A673 (cell line): ENCODE data around the gene HJV. TPM values are rescaled to one million over a fixed set of nuclear protein-coding genes. Genes with fewer than 3 reads are reported as not detected.
"Not testable (repeated sequence)": the region's sequence is repeated elsewhere in the genome, so short reads cannot be mapped to it uniquely, and the experiment has no call there.

Experiments
- Bru-seq: library from RNA; stranded (reverse); fragments of 400-500 nt; gene quantifications from one replicate; lab custom pipeline; 2021; lab: Mats Ljungman, UMichigan
- BruChase-seq, 2 experiments: library from RNA; stranded (reverse); fragments of 400-500 nt; gene quantifications; one replicate each; lab custom pipeline; 2021; lab: Mats Ljungman, UMichigan
- BruUV-seq: library from RNA; stranded (reverse); fragments of 400-500 nt; replicated peaks from 2 replicates; lab custom pipeline; 2021; lab: Mats Ljungman, UMichigan
- CTCF ChIA-PET: fragments of 300-600 bp; sonication (Branson Sonifier 250); formaldehyde crosslinking; loops from one replicate; lab custom pipeline; 2022; ENCODE audit warnings: antibody characterized with exemption; lab: Charles Lee
- POLR2A ChIA-PET: fragments of 300-600 bp; sonication (Branson Sonifier 250); formaldehyde crosslinking; loops from one replicate; lab custom pipeline; 2022; ENCODE audit warnings: antibody characterized with exemption; ENCODE audit not compliant: low non-redundant PET; lab: Charles Lee
- DNase-seq: peaks from one replicate; pipeline ENCODE4 v3.0.0-alpha.2; 2015; ENCODE audit warnings: low spot score
- H3K27ac ChIP-seq: fragments of 200-600 bp; sonication (generic); 2 replicates; pipeline ENCODE4 v1.5.1; 2016; ENCODE audit warnings: mixed run types, low read depth, mild to moderate bottlenecking, mixed read lengths, antibody characterized with exemption, low read length; ENCODE audit not compliant: poor library complexity, severe bottlenecking
- H3K27me3 ChIP-seq: fragments of 200-600 bp; sonication (generic); replicated peaks from 2 replicates; pipeline ENCODE4 v1.6.1; 2017; ENCODE audit warnings: mixed run types, low read depth, mild to moderate bottlenecking, mixed read lengths, antibody characterized with exemption, low read length; ENCODE audit not compliant: insufficient read depth, poor library complexity
- H3K36me3 ChIP-seq: fragments of 200-600 bp; sonication (generic); 2 replicates; pipeline ENCODE4 v1.6.1; 2016; ENCODE audit warnings: mixed run types, mild to moderate bottlenecking, mixed read lengths, antibody characterized with exemption, low read length; ENCODE audit not compliant: insufficient read depth, poor library complexity, severe bottlenecking
- H3K4me1 ChIP-seq: fragments of 200-600 bp; sonication (generic); 2 replicates; pipeline ENCODE4 v1.6.1; 2017; ENCODE audit warnings: mixed run types, mild to moderate bottlenecking, mixed read lengths, antibody characterized with exemption, low read length; ENCODE audit not compliant: insufficient read depth, poor library complexity, severe bottlenecking
- H3K4me3 ChIP-seq: fragments of 200-600 bp; sonication (generic); 2 replicates; pipeline ENCODE4 v1.5.1; 2016; ENCODE audit warnings: low read depth, mixed run types, mild to moderate bottlenecking, mixed read lengths, low read length; ENCODE audit not compliant: poor library complexity, severe bottlenecking
- H3K9me3 ChIP-seq: fragments of 200-600 bp; sonication (generic); 2 replicates; pipeline ENCODE4 v1.6.1; 2016; ENCODE audit warnings: mixed run types, low read depth, mild to moderate bottlenecking, mixed read lengths, antibody characterized with exemption, low read length; ENCODE audit not compliant: poor library complexity, severe bottlenecking
- CTCF ChIP-seq: fragments of 300-800, 200-600 bp; sonication (generic); conservative IDR thresholded peaks from 2 replicates; pipeline ENCODE4 v1.5.1; 2017; ENCODE audit warnings: low read depth, mild to moderate bottlenecking, antibody characterized with exemption, low read length, moderate library complexity, mixed read lengths
- EZH2 ChIP-seq: fragments of 200-600 bp; sonication (generic); IDR thresholded peaks from 2 replicates; pipeline ENCODE4 v1.6.1; 2017; ENCODE audit warnings: borderline replicate concordance, low read depth, mild to moderate bottlenecking, mixed read lengths, antibody characterized with exemption, low read length; ENCODE audit not compliant: poor library complexity, severe bottlenecking
- intact Hi-C: fragments of 100-400 bp; cut with micrococcal nuclease; formaldehyde crosslinking; loops from one replicate; pipeline ENCODE4 v1.10.0; 2022; ENCODE audit not compliant: unreplicated experiment
- long read RNA-seq: library from polyadenylated mRNA; stranded (forward); transcript quantifications from one replicate; pipeline ENCODE4 v2.0.0, GENCODE V29; 2022
- total RNA-seq: library from RNA; stranded (reverse); gene quantifications from 2 replicates; pipeline ENCODE4 v1.2.3, GENCODE V29; 2021

HJV gene
- total RNA-seq (0.24 and 0.31 TPM in 2 replicates), Bru-seq, nascent RNA (percentile 16 among the genes with signal in this experiment), BruChase-seq, experiment 1, labeled RNA remaining after a 2-hour chase (percentile 8 among the genes with signal in this experiment), BruChase-seq, experiment 2, labeled RNA remaining after a 6-hour chase (percentile 21 among the genes with signal in this experiment)
- long read RNA-seq, result 0 reads

GRCh38 chr1:146021622-146022402, at the start of gene HJV:
HJV (minus strand) TSS chr1:146021735; CDS start chr1:146020231, 1,504 bp downstream.
- Histone ChIP-seq H3K4me3 (no peak within 1 kb of the TSS), H3K4me1 (peaks cover 10% of the 10 kb centered on the region), H3K27me3 (no peaks in the 10 kb centered on the region), H3K36me3 (no peaks in the 10 kb centered on the region), H3K9me3 (no peaks in the 10 kb centered on the region), H3K27ac (peak within 1 kb of the TSS; percentile 62)
- intact Hi-C loops, result loop anchor here (1.0 to 2.0 kb wide), 2 partner anchors 8 to 19 kb away; no protein-coding TSS in a partner anchor
- ChIA-PET CTCF (no interaction called here), POLR2A (no interaction called here)
- peak; percentile 53 for DNase-seq
- TF ChIP-seq CTCF, result no peak
- no peak for TF ChIP-seq EZH2
- no TSS peak for BruUV-seq

- H3K36me3 ChIP-seq, DNase-seq, H3K4me3 ChIP-seq, POLR2A ChIA-PET, H3K9me3 ChIP-seq, H3K27ac ChIP-seq, CTCF ChIA-PET, H3K27me3 ChIP-seq, BruUV-seq, intact Hi-C loops, H3K4me1 ChIP-seq: not testable (repeated sequence)
Measured at GRCh38 chr1:146059148-146059547, 37.6 kb upstream of the HJV start.

- CTCF ChIA-PET, result interaction anchor here (0.5 to 1.0 kb wide), 2 partner anchors 10 to 37 kb away, joined by 3 to 6 read pairs; no protein-coding TSS in a partner anchor
- H3K27me3 ChIP-seq, H3K36me3 ChIP-seq, H3K9me3 ChIP-seq, H3K4me1 ChIP-seq, intact Hi-C loops: not testable (repeated sequence)
- BruUV-seq, result TSS peak; percentile 99
- DNase-seq, result peak; percentile 97
- peak overlapping the region; percentile 98 for H3K27ac ChIP-seq
- POLR2A ChIA-PET, result interaction anchor here (0.6 to 1.0 kb wide), 5 partner anchors 13 to 1570 kb away, joined by 3 to 9 read pairs (median 3); no protein-coding TSS in a partner anchor
- H3K4me3 ChIP-seq, result peak overlapping the region; percentile 18
Measured at GRCh38 chr1:146051852-146052676, 30.5 kb upstream of the HJV start.
